Endothelial cell of umbilical vein (primary cell): ENCODE data around the gene KANSL1. TPM values are rescaled to one million over a fixed set of nuclear protein-coding genes. Genes with fewer than 3 reads are reported as not detected.

Experiments
- BruUV-seq: library from RNA; stranded (reverse); fragments of 400-500 nt; replicated peaks from 2 replicates; lab custom pipeline; 2021; lab: Mats Ljungman, UMichigan
- CTCF ChIA-PET: fragments of 300-600, 350-600 bp; sonication (Branson Sonifier 250); formaldehyde crosslinking; loops from one replicate; lab custom pipeline; 2021; ENCODE audit warnings: antibody characterized with exemption, inconsistent platforms; lab: Charles Lee
- POLR2A ChIA-PET: fragments of 300-600, 350-600 bp; sonication (Branson Sonifier 250); formaldehyde crosslinking; loops from one replicate; lab custom pipeline; 2021; ENCODE audit warnings: antibody characterized with exemption, inconsistent platforms; lab: Charles Lee
- DNase-seq: peaks from one replicate; pipeline ENCODE4 v3.0.0-alpha.2; 2011; ENCODE audit warnings: low read depth, low spot score
- FAIRE-seq: peaks from 2 replicates; lab custom pipeline; 2011; peaks lifted over from hg19 to GRCh38; lab: Jason Lieb, UNC
- H2AFZ ChIP-seq: 2 replicates; pipeline ENCODE4 v1.6.0; 2012; ENCODE audit warnings: low read depth, low read length, control low read depth, inconsistent platforms
- H3K27ac ChIP-seq: 2 replicates; pipeline ENCODE4 v1.5.1; 2011; ENCODE audit warnings: low read depth, mild to moderate bottlenecking, control low read depth, low read length, moderate library complexity; ENCODE audit not compliant: insufficient read depth
- H3K27me3 ChIP-seq, 2 experiments: 2 replicates each; pipeline versions ENCODE4 v1.6.0 to v1.6.1; 2011; ENCODE audit warnings: low read length in 2 of 2, mixed read lengths in 1 of 2; ENCODE audit not compliant: control insufficient read depth in 2 of 2, insufficient read depth in 2 of 2
- H3K36me3 ChIP-seq, 2 experiments: 2 replicates in 1 of 2; 3 replicates in 1 of 2; pipeline ENCODE4 v1.5.1; 2011; ENCODE audit warnings: low read length in 2 of 2, mild to moderate bottlenecking in 1 of 2, moderate library complexity in 1 of 2; ENCODE audit not compliant: control insufficient read depth in 2 of 2, insufficient read depth in 2 of 2; ENCODE audit errors: extremely low read depth in 1 of 2
- H3K4me1 ChIP-seq: 3 replicates; pipeline ENCODE4 v1.5.1; 2011; ENCODE audit warnings: mild to moderate bottlenecking, low read length; ENCODE audit not compliant: control insufficient read depth, insufficient read depth; ENCODE audit errors: extremely low read depth
- H3K4me2 ChIP-seq: 2 replicates; pipeline ENCODE4 v1.6.1; 2011; ENCODE audit warnings: low read length, control low read depth, mixed read lengths; ENCODE audit not compliant: insufficient read depth
- H3K4me3 ChIP-seq, 3 experiments: fragments of 200-600 bp in 1 of 3; sonication (generic), shearing (Covaris generic) in 1 of 3; replicated peaks in 1 of 3; 2 replicates each; pipeline ENCODE4 v1.5.1; 2011 to 2016; ENCODE audit warnings: control low read depth in 3 of 3, low read length in 3 of 3, mild to moderate bottlenecking in 2 of 3, inconsistent platforms in 1 of 3, low read depth in 1 of 3, moderate library complexity in 1 of 3; ENCODE audit not compliant: insufficient read depth in 1 of 3
- H3K79me2 ChIP-seq: 2 replicates; pipeline ENCODE4 v1.6.0; 2012; ENCODE audit warnings: low read length, inconsistent platforms; ENCODE audit not compliant: control insufficient read depth, insufficient read depth
- H3K9ac ChIP-seq: replicated peaks from 2 replicates; pipeline ENCODE3; 2011; ENCODE audit warnings: low read length, control low read depth; ENCODE audit not compliant: insufficient read depth; ENCODE audit errors: extremely low read depth
- H3K9me1 ChIP-seq: replicated peaks from 3 replicates; pipeline ENCODE4 v1.6.0; 2011; ENCODE audit warnings: mild to moderate bottlenecking, low read length; ENCODE audit not compliant: control insufficient read depth, insufficient read depth; ENCODE audit errors: extremely low read depth
- H3K9me3 ChIP-seq: replicated peaks from 2 replicates; pipeline ENCODE4 v1.5.1; 2012; ENCODE audit warnings: low read length, inconsistent platforms; ENCODE audit not compliant: control insufficient read depth, insufficient read depth
- H4K20me1 ChIP-seq: replicated peaks from 2 replicates; pipeline ENCODE3; 2011; ENCODE audit warnings: mild to moderate bottlenecking, low read length; ENCODE audit not compliant: control insufficient read depth, insufficient read depth; ENCODE audit errors: extremely low read depth
- EZH2 ChIP-seq: IDR thresholded peaks from 2 replicates; pipeline ENCODE4 v1.6.1; 2012; ENCODE audit warnings: borderline replicate concordance, low read depth, mild to moderate bottlenecking, moderate library complexity, low read length, inconsistent platforms; ENCODE audit not compliant: severe bottlenecking
- FOS ChIP-seq: IDR thresholded peaks from 2 replicates; pipeline ENCODE4 v1.6.1; 2011; ENCODE audit warnings: mild to moderate bottlenecking, low read length, moderate library complexity, borderline replicate concordance; ENCODE audit not compliant: insufficient read depth
- GATA2 ChIP-seq: IDR thresholded peaks from 2 replicates; pipeline ENCODE4 v1.7.0; 2011; ENCODE audit warnings: low read depth, mild to moderate bottlenecking, moderate library complexity, mixed read lengths, low read length; ENCODE audit not compliant: insufficient read length, insufficient read depth
- JUN ChIP-seq: IDR thresholded peaks from 2 replicates; pipeline ENCODE4 v1.6.1; 2011; ENCODE audit warnings: borderline replicate concordance, low read depth; ENCODE audit not compliant: insufficient read length, insufficient read depth
- MYC ChIP-seq: IDR thresholded peaks from one replicate; pipeline ENCODE4 v1.6.1; 2011; ENCODE audit warnings: mild to moderate bottlenecking, low read depth, low read length
- POLR2A ChIP-seq: IDR thresholded peaks from 2 replicates; pipeline ENCODE4 v1.6.1; 2012; ENCODE audit warnings: low read depth, mild to moderate bottlenecking, control low read depth, low read length
- POLR2AphosphoS5 ChIP-seq: IDR thresholded peaks from 2 replicates; pipeline ENCODE4 v1.6.1; 2012; ENCODE audit warnings: low read depth, mild to moderate bottlenecking, control low read depth, low read length, moderate library complexity; ENCODE audit not compliant: insufficient read depth
- dilution Hi-C: fragments of 300-500 bp; cut with MboI; formaldehyde crosslinking; loops from one replicate; pipeline ENCODE4 v1.15.0; 2019; ENCODE audit warnings: low sequenced_read_pairs; ENCODE audit not compliant: extremely low pct_ligation_motif_present
- intact Hi-C: fragments of 100-400 bp; cut with micrococcal nuclease; formaldehyde crosslinking; loops from one replicate; pipeline ENCODE4 v1.10.0; 2022
- polyA plus RNA-seq, 4 experiments: library from polyadenylated mRNA; depleted of rRNA in 3 of 4; stranded (reverse) in 3 of 4; unstranded in 1 of 4; fragments of >200 nt; gene quantifications; 2 replicates each; pipeline versions ENCODE4 v1.2.1 to v1.2.3, GENCODE V29; 2011 to 2012; ENCODE audit warnings: missing spikeins in 1 of 4
- total RNA-seq: library from RNA; stranded (reverse); gene quantifications from 2 replicates; pipeline ENCODE4 v1.2.3, GENCODE V29; 2021
- TF ChIP-seq, protein P1 (sequence below): IDR thresholded peaks from 2 replicates; pipeline ENCODE4 v1.6.1; 2011; ENCODE audit not compliant: insufficient read depth, insufficient read length
- TF ChIP-seq, protein P2 (sequence below), 2 donors: IDR thresholded peaks; 1 replicate in 1 of 2; 2 replicates in 1 of 2; pipeline ENCODE4 v1.5.1; 2011; ENCODE audit warnings: low read length in 2 of 2, mild to moderate bottlenecking in 2 of 2, moderate library complexity in 2 of 2, control low read depth in 1 of 2, inconsistent platforms in 1 of 2, low read depth in 1 of 2; ENCODE audit not compliant: insufficient read depth in 1 of 2; ENCODE audit errors: extremely low read depth in 1 of 2

The KANSL1 gene
- total and polyA plus RNA-seq, 2 donors (not counting 3 experiments of a cell fraction or from before 2014, with no cell fraction given) = 29.1 to 74.0 TPM

DNA sequence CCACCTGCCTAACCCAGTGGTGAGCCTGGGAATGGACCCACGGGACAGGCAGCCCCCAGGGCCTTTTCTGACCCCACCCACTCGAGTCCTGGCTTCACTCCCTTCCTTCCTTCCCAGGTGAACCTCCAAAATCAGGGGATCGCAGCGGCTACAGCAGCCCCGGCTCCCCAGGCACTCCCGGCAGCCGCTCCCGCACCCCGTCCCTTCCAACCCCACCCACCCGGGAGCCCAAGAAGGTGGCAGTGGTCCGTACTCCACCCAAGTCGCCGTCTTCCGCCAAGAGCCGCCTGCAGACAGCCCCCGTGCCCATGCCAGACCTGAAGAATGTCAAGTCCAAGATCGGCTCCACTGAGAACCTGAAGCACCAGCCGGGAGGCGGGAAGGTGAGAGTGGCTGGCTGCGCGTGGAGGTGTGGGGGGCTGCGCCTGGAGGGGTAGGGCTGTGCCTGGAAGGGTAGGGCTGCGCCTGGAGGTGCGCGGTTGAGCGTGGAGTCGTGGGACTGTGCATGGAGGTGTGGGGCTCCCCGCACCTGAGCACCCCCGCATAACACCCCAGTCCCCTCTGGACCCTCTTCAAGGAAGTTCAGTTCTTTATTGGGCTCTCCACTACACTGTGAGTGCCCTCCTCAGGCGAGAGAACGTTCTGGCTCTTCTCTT, 196.8 kb downstream of the KANSL1 start:
- H3K27ac ChIP-seq = no peak overlapping the region
- dilution Hi-C loops = no loop called here
- DNase-seq (no peak), FAIRE-seq (no peak)
- no peaks in the 10 kb centered on the region for H3K79me2 ChIP-seq
- CTCF ChIA-PET = interaction anchor here (1.1 to 1.2 kb wide), 2 partner anchors 8 to 48 kb away, joined by 3 to 5 read pairs; no protein-coding TSS in a partner anchor
- no peak overlapping the region for H2AFZ ChIP-seq
- no peaks in the 10 kb centered on the region for H3K36me3 ChIP-seq
- intact Hi-C loops = no loop called here
- H3K9ac ChIP-seq = no peak overlapping the region
- H3K4me3 ChIP-seq = no peak overlapping the region
- H4K20me1 ChIP-seq = no peaks in the 10 kb centered on the region
- BruUV-seq = no TSS peak
- H3K4me1 ChIP-seq = no peaks in the 10 kb centered on the region
- no peaks in the 10 kb centered on the region for H3K27me3 ChIP-seq
- H3K4me2 ChIP-seq = no peak overlapping the region
- no peaks in the 10 kb centered on the region for H3K9me1 ChIP-seq
- POLR2A ChIA-PET = no interaction called here
- no peaks in the 10 kb centered on the region for H3K9me3 ChIP-seq
- TF ChIP-seq POLR2AphosphoS5 = no peak
- TF ChIP-seq MYC = no peak
- TF ChIP-seq, protein P1, sequence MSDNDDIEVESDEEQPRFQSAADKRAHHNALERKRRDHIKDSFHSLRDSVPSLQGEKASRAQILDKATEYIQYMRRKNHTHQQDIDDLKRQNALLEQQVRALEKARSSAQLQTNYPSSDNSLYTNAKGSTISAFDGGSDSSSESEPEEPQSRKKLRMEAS = no peak
- no peak for TF ChIP-seq JUN
- no peak for TF ChIP-seq GATA2
- TF ChIP-seq POLR2A = no peak
- TF ChIP-seq, protein P2, sequence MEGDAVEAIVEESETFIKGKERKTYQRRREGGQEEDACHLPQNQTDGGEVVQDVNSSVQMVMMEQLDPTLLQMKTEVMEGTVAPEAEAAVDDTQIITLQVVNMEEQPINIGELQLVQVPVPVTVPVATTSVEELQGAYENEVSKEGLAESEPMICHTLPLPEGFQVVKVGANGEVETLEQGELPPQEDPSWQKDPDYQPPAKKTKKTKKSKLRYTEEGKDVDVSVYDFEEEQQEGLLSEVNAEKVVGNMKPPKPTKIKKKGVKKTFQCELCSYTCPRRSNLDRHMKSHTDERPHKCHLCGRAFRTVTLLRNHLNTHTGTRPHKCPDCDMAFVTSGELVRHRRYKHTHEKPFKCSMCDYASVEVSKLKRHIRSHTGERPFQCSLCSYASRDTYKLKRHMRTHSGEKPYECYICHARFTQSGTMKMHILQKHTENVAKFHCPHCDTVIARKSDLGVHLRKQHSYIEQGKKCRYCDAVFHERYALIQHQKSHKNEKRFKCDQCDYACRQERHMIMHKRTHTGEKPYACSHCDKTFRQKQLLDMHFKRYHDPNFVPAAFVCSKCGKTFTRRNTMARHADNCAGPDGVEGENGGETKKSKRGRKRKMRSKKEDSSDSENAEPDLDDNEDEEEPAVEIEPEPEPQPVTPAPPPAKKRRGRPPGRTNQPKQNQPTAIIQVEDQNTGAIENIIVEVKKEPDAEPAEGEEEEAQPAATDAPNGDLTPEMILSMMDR (IDR thresholded peaks at IDR 0.05; ENCODE audit: extremely low read depth in 1 of 2, insufficient read depth in 1 of 2, low read depth in 1 of 2, low read length in 2 of 2) = no peak
- TF ChIP-seq EZH2 = no peak
- TF ChIP-seq FOS = no peak
